Cerebellar cortex (tissue), 1 donor: Measurements from ENCODE around the gene KIAA0825.

ENCODE experiments used
- DNase-seq: peaks from one replicate; pipeline ENCODE4 v3.0.0-alpha.2; 2015; ENCODE audit warnings: low spot score

KIAA0825 gene

DNA sequence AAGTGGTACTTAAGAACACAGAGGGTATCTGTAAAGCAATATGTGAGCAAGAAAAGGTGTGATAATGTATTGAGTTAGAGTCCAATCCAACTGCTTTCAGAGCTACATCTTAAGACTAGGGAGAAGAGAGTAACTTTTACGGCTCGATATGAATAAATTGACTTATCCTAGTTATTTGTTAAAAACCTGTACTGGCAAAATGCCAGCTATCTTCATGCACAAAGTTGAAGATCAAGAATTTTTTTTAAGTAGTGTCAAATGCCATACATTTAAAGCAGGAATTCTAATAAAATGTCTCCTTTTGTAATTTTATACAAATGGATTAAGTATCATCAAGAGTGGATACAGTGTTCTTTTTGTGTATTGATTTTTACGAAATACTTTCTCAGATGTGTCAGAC, 305.2 kb downstream of the KIAA0825 start:
- no peak for DNase-seq

DNA sequence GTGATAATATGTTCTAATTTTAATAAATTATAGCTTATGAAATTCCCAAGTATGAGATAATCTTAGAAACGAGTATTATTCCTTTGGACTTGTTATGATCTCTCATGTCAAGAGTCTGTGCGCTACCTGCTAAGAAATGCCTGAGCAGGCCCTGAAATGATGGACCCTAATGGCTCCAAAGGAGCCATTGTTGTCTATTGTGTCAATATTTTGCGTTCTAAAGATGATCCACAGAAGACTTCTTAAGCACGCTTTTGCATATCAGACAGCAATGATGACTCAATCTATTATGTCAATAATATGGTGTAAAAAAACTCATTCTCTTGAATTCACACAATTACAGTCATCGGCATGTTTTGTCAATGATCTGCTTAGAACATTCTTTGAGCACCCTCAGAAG, 306.1 kb downstream of the KIAA0825 start:
- no peak for DNase-seq

DNA sequence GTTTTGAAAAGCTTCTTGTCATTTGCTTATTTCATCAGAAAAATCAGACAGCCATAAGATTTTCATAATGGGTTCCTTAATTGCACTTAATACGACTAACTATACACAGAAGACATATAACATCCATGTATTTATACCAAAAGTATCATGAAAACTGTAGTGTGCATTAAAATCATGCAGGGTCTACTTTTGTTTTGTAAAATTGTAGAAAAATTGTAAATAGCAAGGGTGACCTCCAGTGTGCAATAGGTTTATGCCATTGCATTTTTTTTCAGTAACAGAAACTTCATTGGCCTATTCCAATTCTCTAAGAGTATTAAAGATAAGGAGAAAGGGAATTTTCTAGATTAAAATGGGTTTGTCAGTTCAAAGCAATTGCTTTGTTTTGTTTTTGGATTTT, 307.6 kb downstream of the KIAA0825 start:
- no peak for DNase-seq

DNA sequence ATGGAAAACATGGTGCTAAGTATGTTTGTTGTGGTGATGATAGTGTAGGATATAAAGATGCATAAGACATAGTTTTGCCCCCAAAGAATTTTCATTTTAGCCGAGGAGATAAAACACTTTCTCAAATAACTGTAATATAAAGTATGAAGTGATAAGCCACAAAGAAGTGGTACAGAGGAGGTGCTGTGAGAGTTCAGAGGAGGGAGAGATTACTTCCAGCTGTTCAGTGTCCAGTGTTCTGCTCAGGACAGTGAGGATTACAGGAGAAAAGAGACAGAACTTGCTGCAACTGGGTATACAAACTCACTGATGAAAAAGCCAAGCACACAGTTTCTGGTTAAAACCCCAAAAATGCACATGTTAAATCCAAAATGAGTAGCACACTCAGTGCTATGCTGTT, 309.3 kb downstream of the KIAA0825 start:
- DNase-seq = no peak

DNA sequence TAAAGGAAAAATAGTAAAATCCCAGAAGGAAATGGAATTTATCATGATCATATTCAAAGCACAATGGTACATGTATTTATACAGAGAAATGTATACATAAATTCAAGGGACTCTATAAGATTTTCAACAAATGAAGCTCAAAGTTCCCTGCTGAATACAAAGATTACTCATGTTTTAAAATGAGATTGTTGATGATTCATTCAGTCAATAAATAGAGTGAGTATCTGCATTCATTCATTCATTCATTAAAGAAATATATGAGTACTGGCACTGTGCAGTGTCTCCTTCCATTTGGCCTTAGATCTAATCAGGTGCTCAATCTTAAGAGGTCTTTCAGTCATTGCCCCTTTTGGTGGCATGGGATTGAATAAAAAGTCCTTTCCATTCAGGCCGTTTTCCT, 310.0 kb downstream of the KIAA0825 start:
- no peak for DNase-seq

DNA sequence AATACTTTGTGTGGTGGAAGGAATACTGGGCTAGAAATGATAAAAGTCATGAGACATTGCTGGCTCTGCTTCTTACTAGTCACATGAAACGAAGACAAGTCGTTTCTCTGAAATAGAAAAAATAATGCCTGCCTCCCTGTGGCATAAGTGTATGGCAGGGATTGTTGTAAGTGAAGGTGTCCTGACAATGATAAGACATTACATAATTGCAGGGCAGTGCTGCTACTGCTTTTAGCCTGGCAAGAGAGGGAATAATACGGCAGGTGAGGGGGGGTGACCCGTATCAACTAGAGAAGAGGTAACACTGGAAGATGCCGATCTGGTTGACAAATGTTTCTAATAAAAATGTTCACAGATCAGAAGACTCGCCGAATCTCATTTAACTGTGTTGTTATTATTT, 314.3 kb downstream of the KIAA0825 start:
- DNase-seq = no peak

DNA sequence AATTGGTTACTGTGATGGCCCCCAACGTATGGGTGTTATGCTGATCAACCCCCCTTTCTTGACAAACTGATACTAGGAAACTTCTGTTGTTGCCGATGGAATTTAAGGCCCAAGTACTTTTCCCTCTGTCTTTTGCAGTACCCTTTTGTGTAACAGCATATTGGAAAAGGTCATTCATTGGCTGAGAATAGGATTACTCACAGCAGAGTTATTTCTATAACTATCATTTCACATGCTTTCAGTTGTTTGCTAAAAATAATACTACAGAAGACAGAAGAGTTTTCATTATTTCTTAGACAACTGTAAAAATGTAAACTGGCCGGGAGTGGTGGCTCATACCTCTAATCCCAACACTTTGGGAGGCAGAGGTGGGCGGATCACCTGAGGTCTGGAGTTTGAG, 329.5 kb downstream of the KIAA0825 start:
- DNase-seq = no peak

DNA sequence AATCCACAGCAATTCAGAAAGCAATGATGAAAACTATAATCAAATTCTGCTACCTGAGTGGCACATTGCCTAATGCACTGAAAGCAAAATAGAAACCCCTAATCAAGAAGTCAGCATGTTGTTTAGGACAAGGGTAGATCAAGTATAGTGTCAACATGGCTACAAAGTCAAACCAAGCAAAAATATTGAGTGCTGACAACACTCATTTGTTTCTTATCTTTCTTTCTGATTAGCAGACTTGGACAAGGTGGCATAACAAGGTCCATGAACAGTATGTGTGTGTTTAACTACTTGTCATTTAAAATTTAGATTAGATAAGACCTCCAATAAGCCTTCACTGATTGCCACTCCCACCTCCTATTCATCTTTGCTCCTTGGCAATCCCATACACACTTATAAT, 332.4 kb downstream of the KIAA0825 start:
- DNase-seq = no peak

DNA sequence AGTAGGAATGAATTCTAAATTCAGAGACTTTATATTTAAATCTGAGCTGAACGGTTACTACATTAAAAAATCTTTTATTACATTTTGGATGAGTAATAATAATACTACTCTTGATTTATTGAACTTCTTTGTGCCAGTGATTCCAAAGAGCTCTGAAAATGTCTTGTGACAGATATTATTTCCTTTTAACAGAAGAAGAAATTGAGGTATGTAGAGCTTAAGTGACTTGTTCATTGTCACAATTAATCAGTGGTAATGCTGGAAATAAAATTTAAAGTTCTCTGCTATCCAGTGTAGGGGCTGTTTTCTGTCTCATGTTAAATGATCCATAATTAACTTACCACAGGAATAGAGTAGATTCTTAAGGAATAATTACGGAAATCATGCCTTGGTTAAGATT, 335.3 kb downstream of the KIAA0825 start:
- DNase-seq = no peak

DNA sequence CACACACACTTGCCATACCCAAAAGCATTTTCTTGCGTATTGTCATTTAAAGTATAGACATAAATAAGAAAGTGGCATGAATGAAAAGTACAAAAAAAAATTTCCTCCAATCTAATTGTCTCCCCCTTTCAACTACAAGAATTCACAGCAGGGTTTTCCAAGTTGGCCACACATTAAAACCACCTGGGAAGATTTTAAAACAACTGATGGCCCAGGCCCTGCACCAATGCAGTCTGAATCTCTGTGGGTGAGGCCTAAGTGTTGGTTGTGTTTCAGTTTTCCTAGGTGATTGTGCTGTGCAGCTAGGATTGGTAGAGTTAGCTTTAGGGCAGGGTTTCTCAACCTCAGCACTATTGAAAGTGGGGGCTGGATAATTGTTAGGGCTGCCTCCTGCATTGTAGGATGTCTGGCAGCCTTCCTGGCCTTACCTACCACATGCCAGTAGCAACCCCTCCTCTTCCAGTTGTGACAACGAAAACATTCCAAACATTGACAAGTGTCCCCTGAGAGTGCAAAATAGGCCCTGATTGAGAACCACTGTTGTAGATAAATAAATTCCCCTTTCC, 337.1 kb downstream of the KIAA0825 start:
- no peak for DNase-seq

DNA sequence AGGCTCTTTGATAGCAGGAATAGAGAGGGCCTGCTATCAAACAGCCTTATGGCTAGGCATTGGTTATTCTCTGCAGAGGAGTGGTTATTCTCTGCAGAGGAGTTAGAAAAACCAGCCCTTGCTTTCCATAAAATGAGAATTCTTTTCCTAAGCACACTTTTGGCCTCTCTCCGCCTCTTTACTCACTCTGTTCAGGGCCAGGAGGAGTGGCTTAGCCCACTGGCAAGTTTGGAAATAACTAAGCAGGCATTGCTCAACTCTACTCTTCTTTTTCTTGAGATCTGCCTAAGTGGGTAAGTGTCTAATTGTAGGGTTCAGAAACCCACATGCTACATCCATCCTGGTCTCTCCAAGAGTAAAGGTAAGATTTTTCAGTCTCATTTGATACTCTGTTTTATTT, 341.7 kb downstream of the KIAA0825 start:
- DNase-seq = no peak

DNA sequence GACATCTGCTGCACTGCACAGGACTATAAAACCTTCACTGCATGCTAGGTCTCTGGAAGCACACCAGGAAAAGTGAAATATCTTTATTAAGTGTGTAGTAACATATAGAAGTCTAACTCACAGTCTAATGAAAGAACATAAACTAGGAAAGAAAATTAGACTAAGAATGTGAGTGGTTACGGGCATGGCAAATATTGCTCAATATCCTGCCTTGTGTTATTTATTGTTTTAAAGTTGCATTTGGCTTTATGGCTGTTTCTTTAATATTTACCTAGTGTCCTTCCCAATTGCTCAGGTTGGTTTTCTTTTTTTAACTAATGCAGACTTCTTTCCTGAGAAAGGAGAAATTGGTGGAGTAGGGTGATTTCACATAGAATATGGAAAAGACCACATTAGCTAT, 342.4 kb downstream of the KIAA0825 start:
- no peak for DNase-seq

DNA sequence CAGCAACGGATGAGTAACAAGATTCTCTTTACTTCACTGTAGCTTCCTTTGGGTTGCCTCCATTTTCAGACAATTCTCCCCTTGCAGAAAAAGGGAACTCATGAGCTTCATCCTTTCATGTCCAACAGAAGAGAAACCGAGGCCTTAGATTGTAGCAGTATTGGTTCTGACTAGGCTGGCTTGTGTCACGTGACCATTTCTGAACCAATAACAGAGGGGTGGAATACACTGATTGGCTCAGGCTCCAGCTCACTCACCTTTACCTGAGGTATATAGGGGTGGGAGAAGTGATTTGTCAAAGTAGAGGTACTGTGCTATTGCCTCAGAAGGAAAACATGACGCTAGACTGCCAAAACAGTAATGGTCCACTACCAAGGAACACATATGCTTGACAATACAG, 343.7 kb downstream of the KIAA0825 start:
- DNase-seq = no peak

DNA sequence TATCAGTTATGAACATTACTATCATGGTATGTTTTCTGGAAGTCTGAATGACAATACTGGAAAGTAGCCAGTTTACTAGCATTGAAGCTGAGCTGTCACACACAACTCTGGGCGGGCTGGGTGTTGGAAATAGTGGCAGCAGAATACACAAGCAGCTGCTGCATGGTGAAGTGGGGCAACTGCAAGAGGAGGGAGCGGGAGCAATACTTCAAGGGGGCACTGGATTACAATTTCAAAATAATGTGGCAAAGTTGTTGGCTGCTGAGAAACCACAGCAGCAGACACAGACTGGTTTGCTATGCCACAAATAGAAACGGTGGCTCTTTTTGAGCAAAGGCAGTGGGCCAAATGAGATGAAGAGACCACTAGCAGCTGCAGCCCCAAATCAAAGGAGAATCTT, 350.2 kb downstream of the KIAA0825 start:
- DNase-seq = no peak

DNA sequence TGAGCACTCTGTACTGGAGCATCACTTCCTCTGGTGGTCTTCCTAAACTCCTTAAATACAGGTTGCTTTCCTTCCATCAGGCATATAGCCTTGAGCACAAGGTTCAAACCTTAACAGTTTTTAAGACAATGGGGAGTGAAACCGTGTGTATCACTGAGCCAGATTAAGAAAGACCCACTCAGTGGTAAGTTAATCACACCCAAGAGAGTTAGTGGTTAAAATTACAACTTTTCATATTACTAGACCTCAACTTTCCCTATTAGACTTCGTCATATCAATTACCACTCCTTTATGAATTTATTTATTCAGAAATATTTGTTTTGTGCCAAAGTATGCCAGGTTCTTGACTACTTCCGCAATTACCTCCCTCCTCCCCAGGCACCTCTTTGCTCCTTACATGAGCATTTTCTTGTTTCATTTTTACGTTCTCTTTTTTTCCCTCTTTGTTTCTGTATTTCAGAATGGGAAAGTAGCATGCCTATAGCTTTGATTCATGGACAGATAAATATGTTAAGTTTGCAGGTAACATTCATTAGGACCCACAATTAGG, 351.0 kb downstream of the KIAA0825 start:
- DNase-seq = no peak

DNA sequence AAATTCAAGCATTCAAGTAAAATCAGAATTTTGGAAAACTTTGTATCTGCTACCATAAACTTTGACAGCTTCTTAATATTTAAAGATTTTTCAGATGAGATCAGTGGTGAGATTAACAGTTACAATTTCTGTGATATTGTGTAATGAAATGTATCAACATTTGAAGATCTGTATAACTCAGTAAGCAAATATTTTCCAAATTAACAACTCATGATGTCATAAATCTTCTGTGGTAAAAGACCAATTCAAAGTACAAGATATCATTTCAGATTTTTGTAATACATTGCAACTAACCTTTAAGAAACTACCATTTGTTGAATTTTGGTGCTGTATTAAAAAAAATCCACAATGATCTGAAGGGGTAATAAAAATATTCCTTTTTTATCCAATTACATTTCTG, 352.2 kb downstream of the KIAA0825 start:
- no peak for DNase-seq

DNA sequence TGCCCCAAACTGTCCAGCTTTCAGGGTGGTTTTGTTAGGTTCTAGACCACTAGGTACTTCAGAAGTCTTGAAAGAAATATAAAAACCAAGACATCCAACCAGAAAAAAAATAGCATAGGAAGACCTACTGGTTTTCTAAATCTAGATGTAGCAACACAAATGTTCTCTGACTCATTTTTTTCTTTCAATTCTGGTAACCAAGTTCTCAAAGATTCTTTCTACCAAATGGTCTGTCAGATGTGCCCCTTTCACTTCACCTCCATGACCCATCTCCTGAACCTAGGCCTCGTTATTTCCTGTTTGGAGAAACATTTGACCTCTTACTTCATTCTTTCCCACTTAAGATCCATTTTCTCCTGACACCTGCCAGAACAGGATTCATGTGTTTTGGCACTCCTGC, 355.3 kb downstream of the KIAA0825 start:
- no peak for DNase-seq

DNA sequence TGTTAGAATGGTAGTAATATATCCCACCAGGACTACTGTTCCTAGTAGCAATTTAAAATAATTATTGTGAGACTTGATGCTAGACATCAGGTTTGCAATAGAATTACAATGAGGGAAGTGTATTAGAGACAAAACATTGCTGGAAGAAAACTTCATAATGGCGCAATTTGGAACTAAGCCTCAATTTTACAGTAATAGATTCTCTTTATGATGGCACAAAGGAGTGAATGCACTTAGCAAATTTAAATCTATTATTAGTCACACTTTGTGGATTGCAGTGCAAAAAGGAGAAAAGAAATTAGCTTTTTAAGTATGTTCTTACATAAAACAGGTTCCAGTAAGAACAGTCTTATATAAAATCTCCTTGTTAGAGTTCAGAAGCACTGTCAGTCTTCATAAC, 358.3 kb downstream of the KIAA0825 start:
- DNase-seq = no peak

DNA sequence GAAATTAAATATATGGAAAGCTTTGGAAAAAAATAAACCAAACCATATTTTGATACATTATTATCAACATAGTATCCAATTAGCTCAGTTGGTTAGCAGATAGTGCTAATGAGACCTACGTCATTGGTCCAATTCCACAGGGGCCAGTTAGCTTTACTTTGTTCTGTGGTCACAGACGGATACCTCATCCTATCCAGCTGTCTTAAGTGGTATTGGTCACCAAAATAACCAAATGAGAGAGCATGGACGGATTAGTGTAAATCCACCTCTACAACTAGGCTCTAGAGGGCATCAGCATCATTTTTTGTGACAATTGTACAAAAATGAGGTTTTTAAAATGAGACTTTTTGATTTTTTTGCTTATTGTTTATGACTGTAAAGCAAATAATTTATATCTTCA, 364.2 kb downstream of the KIAA0825 start:
- DNase-seq = no peak

DNA sequence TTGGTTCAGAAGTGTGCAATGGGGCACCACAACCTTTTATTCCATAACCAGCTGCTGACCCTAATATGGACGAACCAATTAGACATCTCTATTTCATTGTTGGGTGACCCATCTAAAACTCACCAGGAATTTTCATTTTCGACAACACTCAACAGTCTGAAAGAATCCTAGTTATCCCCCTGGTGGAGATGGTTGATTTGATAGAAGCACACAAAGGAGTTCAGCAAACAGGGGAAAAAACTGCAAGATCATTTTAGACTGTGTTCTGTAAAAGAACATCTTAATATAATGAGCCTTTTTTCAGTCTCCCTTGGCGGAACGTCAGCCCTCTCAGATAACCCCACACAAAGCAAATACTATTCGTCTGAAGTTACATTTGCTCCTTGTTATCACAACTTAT, 367.4 kb downstream of the KIAA0825 start:
- DNase-seq = no peak

DNA sequence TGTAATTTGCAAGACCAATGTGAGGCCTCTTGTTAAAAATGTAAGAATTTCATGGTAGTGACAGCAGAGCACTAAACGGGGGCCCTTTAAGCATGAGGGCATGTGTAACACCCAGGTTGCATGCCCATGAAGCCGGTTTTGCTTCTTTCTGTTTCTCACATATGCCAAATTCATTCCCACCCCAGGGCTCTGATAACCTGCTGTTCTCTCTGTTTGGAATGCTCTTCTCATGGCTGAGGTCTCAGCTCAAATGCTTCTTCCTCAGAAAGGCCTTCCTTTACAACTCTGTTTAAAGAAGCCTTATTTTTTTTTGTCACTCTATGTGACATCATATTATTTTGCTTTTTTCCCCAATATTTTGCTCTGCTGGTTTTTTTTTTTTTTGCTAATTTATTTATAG, 369.0 kb downstream of the KIAA0825 start:
- DNase-seq = no peak

DNA sequence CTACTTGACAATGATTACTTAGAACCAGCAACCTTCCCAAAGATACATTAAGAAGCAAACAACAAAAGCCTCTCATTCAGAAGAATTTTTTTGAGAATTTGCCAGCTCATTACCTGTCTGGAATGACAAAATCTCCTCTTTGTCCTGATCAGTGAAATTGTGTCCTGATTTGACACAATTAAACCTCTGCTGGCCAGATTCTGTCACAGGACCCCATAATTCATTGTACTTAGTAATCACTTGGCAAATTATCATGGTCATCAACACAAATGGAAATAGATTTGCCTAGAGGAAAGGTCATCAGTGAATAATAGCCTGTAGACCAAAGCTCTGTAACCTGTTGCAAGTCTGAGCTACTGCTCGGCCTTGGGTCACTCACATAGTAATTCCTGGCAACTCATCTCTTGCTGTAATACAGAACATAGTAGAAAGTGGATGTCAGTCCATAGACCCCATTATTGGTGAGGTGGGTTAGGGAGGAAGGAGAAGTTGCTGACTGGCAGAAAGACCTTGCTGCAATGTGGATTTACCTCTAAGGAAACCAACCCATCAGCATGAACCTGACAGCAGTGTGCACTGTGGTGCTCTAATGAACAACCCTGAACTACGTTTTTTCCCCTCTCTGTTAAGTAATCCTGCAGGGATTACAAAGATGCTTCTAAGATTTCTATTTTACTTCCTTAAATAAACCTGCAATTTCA, 370.1 kb downstream of the KIAA0825 start:
- no peak for DNase-seq

DNA sequence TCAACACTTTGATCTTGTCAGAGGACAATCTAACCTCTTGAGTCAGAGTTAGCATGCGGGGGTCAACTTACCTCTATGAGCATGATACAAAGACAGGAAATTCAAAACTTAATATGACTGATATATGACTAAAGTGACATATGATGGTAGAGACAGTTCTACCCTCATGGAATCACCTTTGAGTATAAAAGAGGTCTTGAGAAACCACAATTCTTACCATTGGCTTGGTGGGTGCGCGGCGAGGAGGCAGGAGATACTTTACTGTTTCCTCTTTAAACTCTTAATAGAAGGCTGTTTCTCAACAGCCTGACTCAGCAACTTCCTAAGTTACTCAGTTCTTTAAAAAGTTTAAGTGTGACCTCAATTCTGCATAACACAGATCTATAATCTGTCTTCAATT, 372.8 kb downstream of the KIAA0825 start:
- no peak for DNase-seq

DNA sequence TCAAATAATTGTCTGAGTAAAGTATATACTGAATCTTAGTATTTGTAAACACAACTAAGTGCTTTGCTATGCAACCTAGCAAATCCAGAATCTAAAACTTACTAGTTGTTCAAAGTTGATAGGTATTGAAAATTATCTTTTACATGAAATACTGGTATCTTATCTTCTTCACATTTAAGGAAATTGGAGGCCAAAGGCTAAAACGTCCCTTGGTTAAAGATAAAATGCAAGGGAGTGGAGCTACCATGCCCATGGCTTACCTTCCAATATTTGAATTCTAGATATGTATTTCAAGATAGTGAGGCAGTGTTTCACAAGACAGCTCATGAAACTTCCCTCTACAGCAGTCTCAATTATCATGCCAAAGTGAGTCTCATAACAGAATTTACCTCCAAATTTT, 373.5 kb downstream of the KIAA0825 start:
- no peak for DNase-seq
